Smooth muscle cell (in vitro differentiated cells): ENCODE data around the gene UBE2D3. TPM values are rescaled to one million over a fixed set of nuclear protein-coding genes. Genes with fewer than 3 reads are reported as not detected.

ENCODE experiments used
- DNase-seq: peaks from one replicate; lab custom pipeline; 2025; ENCODE audit not compliant: unreplicated experiment; lab: John Stamatoyannopoulos, UW
- H2AFZ ChIP-seq: fragments of 200-600 bp; sonication (generic); 2 replicates; pipeline ENCODE4 v1.6.0; 2016; ENCODE audit warnings: antibody characterized with exemption, low read depth, mild to moderate bottlenecking
- H3F3A ChIP-seq: fragments of 200-600 bp; sonication (generic); 2 replicates; pipeline ENCODE4 v1.6.0; 2017; ENCODE audit warnings: antibody characterized with exemption, low read depth
- H3K27ac ChIP-seq: fragments of 200-600 bp; sonication (generic); 2 replicates; pipeline ENCODE4 v1.5.1; 2016; ENCODE audit warnings: low read depth, mild to moderate bottlenecking
- H3K27me3 ChIP-seq: fragments of 200-600 bp; sonication (generic); 2 replicates; pipeline ENCODE4 v1.6.1; 2016; ENCODE audit warnings: low read depth, mild to moderate bottlenecking
- H3K36me3 ChIP-seq: fragments of 200-600 bp; sonication (generic); 2 replicates; pipeline ENCODE4 v1.5.1; 2016; ENCODE audit warnings: low read depth
- H3K4me1 ChIP-seq: fragments of 200-600 bp; sonication (generic); 2 replicates; pipeline ENCODE4 v1.5.1; 2016; ENCODE audit warnings: low read depth
- H3K4me2 ChIP-seq: fragments of 200-600 bp; sonication (generic); 2 replicates; pipeline ENCODE4 v1.6.0; 2016; ENCODE audit warnings: mild to moderate bottlenecking
- H3K4me3 ChIP-seq: fragments of 200-600 bp; sonication (generic); 2 replicates; pipeline ENCODE4 v1.5.1; 2016; ENCODE audit warnings: mild to moderate bottlenecking
- H3K79me2 ChIP-seq: fragments of 200-600 bp; sonication (generic); 2 replicates; pipeline ENCODE4 v1.6.0; 2016; ENCODE audit warnings: low read depth, mild to moderate bottlenecking
- H3K9ac ChIP-seq: fragments of 200-600 bp; sonication (generic); 2 replicates; pipeline ENCODE4 v1.6.0; 2016; ENCODE audit warnings: low read depth
- H3K9me3 ChIP-seq: fragments of 200-600 bp; sonication (generic); replicated peaks from 2 replicates; pipeline ENCODE4 v1.5.1; 2016; ENCODE audit warnings: low read depth
- H4K20me1 ChIP-seq: fragments of 200-600 bp; sonication (generic); 2 replicates; pipeline ENCODE4 v1.6.0; 2016; ENCODE audit warnings: low read depth
- WGBS: methylation state at CpG from one replicate; pipeline ENCODE4 v1.1.7; 2016; ENCODE audit warnings: low lambda C conversion rate; 5-methylcytosine and 5-hydroxymethylcytosine counted together
- polyA plus RNA-seq: library from polyadenylated mRNA; unstranded; fragments of >200 nt; fragmentation: Nextera tagmentation; extraction: Ambion mirVana; gene quantifications from 2 replicates; pipeline ENCODE4 v1.2.1, GENCODE V29; 2016
- total RNA-seq: library from RNA; depleted of rRNA; stranded (reverse); fragments of >200 nt; gene quantifications from 2 replicates; pipeline ENCODE4 v1.2.3, GENCODE V29; 2014
- TF ChIP-seq, protein P1 (sequence below): fragments of 200-600 bp; sonication (generic); IDR thresholded peaks from 2 replicates; pipeline ENCODE4 v1.5.1; 2017; ENCODE audit warnings: borderline replicate concordance, mild to moderate bottlenecking, antibody characterized with exemption; ENCODE audit not compliant: insufficient read depth, poor library complexity, severe bottlenecking

UBE2D3 gene
- total and polyA plus RNA-seq, 2 experiments from 2014 or later = 305 to 703 TPM

DNA sequence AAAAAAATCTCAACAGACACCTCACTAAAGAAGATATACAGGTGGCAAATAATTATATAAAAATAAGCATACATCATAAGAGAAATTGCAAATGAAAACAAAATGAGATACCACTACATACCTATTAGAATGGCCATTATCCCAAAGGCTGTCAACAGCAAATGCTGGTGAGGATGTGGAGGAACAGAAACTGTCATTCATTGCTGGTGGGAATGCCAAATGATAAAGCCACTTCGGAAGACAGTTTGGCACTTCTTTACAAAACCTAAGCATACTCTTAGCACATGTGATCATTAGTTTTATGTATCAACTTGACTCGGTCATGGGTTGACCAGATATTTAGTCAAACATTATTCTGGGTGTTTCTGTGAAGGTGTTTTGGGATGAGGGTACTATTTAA is 53.1 kb downstream of the UBE2D3 start:
- Histone ChIP-seq H3F3A (no peaks in the 10 kb centered on the region), H3K79me2 (no peaks in the 10 kb centered on the region), H3K36me3 (no peaks in the 10 kb centered on the region), H4K20me1 (no peaks in the 10 kb centered on the region), H3K4me1 (no peaks in the 10 kb centered on the region), H3K27me3 (no peaks in the 10 kb centered on the region), H3K4me3 (no peak overlapping the region), H3K9me3 (no peaks in the 10 kb centered on the region), H3K4me2 (no peak overlapping the region), H3K27ac (no peak overlapping the region), H3K9ac (no peak overlapping the region), H2AFZ (no peak overlapping the region)
- DNase-seq = no peak
- 66% methylated on average over 2 of the region's 2 CpGs for WGBS
- TF ChIP-seq, protein P1, sequence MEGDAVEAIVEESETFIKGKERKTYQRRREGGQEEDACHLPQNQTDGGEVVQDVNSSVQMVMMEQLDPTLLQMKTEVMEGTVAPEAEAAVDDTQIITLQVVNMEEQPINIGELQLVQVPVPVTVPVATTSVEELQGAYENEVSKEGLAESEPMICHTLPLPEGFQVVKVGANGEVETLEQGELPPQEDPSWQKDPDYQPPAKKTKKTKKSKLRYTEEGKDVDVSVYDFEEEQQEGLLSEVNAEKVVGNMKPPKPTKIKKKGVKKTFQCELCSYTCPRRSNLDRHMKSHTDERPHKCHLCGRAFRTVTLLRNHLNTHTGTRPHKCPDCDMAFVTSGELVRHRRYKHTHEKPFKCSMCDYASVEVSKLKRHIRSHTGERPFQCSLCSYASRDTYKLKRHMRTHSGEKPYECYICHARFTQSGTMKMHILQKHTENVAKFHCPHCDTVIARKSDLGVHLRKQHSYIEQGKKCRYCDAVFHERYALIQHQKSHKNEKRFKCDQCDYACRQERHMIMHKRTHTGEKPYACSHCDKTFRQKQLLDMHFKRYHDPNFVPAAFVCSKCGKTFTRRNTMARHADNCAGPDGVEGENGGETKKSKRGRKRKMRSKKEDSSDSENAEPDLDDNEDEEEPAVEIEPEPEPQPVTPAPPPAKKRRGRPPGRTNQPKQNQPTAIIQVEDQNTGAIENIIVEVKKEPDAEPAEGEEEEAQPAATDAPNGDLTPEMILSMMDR = no peak

DNA sequence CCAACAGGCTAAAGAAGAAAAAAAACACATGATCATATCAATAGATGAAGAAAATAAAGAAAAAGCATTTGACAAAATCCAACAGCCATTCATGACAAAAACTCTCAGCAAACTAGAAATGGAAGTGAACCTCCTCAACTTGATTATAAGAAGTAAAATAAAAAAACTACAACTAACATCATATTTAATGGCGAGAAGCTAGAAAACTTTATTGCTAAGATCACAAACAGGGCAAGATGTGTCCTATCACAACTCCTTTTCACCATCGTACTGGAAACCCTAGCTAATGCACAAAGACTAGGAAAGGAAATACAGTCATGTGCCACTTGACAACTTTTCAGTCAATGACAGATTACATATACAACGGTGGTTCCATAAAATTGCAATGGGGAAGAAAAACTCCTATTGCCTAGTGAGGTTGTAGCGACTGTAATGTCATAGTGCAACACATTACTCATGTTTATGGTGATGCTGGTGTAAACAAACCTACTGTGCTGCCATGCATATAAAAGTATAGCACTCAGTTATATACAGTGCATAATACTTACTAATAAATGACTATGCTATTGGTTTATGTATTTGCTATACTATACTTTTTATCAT is 54.5 kb downstream of the UBE2D3 start:
- H3K9me3 ChIP-seq = no peaks in the 10 kb centered on the region
- H3K36me3 ChIP-seq = no peaks in the 10 kb centered on the region
- H3K27ac ChIP-seq = no peak overlapping the region
- no peak overlapping the region for H3K9ac ChIP-seq
- no peak overlapping the region for H2AFZ ChIP-seq
- H4K20me1 ChIP-seq = no peaks in the 10 kb centered on the region
- H3K79me2 ChIP-seq = no peaks in the 10 kb centered on the region
- H3K4me2 ChIP-seq = no peak overlapping the region
- no peak for DNase-seq
- TF ChIP-seq, protein P1 = no peak
- WGBS = 91% methylated on average over 4 of the region's 4 CpGs
- no peaks in the 10 kb centered on the region for H3K4me1 ChIP-seq
- no peak overlapping the region for H3K4me3 ChIP-seq
- no peaks in the 10 kb centered on the region for H3K27me3 ChIP-seq
- H3F3A ChIP-seq = no peaks in the 10 kb centered on the region

DNA sequence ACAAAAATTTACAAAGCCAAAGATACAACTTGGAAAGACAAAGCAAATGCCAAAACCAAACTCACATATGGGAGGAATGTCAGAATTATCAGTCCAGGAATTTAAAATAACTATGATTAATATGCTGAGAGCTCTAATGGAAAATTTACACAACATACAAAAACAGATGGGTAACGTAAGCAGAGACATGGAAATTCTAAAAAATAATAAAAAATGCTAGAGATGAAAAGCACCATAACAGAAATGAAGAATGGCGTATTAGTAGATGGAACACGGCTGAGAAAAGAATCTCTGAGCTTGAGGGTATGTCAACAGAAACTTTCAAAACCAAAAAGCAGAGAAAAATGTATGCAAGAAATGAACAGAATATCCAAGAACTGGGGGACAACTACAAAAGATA is 62.5 kb downstream of the UBE2D3 start:
- H3K36me3 ChIP-seq = no peaks in the 10 kb centered on the region
- H3K9ac ChIP-seq = no peak overlapping the region
- H3K79me2 ChIP-seq = peaks cover 9% of the 10 kb centered on the region
- H3K27ac ChIP-seq = no peak overlapping the region
- H4K20me1 ChIP-seq = no peaks in the 10 kb centered on the region
- no peaks in the 10 kb centered on the region for H3F3A ChIP-seq
- no peak overlapping the region for H3K4me3 ChIP-seq
- H2AFZ ChIP-seq = no peak overlapping the region
- TF ChIP-seq, protein P1 = no peak
- no peaks in the 10 kb centered on the region for H3K4me1 ChIP-seq
- H3K4me2 ChIP-seq = no peak overlapping the region
- H3K9me3 ChIP-seq = no peaks in the 10 kb centered on the region
- DNase-seq = no peak
- WGBS = 93% methylated on average over 3 of the region's 3 CpGs
- no peaks in the 10 kb centered on the region for H3K27me3 ChIP-seq

- Histone ChIP-seq H3K4me3 (peak overlapping the region; percentile 81), H3F3A (no peaks in the 10 kb centered on the region), H4K20me1 (peaks cover 26% of the 10 kb centered on the region), H3K36me3 (no peaks in the 10 kb centered on the region), H3K27ac (no peak overlapping the region), H2AFZ (no peak overlapping the region), H3K4me1 (peaks cover 4% of the 10 kb centered on the region), H3K4me2 (peak overlapping the region; percentile 93), H3K79me2 (peaks cover 39% of the 10 kb centered on the region), H3K9ac (no peak overlapping the region), H3K27me3 (no peaks in the 10 kb centered on the region), H3K9me3 (no peaks in the 10 kb centered on the region)
- TF ChIP-seq, protein P1 = no peak
- 81% methylated on average over 14 of the region's 14 CpGs for WGBS
- DNase-seq = no peak
These were observed 65.4 kb downstream of the UBE2D3 start for GRCh38 chr4:102761906-102762305.
